AML-193 (cell line): ENCODE results near the gene NBPF4.
A peak's percentile ranks its signal among the peaks of the same experiment; 100 is the strongest.
"Not testable (repeated sequence)": the region's sequence is repeated elsewhere in the genome, so short reads cannot be mapped to it uniquely, and the experiment has no call there.

ENCODE experiments used
- DNase-seq, 2 experiments: peaks; one replicate each; lab custom pipeline; 2025; lab: John Stamatoyannopoulos, UW

The NBPF4 gene

DNA sequence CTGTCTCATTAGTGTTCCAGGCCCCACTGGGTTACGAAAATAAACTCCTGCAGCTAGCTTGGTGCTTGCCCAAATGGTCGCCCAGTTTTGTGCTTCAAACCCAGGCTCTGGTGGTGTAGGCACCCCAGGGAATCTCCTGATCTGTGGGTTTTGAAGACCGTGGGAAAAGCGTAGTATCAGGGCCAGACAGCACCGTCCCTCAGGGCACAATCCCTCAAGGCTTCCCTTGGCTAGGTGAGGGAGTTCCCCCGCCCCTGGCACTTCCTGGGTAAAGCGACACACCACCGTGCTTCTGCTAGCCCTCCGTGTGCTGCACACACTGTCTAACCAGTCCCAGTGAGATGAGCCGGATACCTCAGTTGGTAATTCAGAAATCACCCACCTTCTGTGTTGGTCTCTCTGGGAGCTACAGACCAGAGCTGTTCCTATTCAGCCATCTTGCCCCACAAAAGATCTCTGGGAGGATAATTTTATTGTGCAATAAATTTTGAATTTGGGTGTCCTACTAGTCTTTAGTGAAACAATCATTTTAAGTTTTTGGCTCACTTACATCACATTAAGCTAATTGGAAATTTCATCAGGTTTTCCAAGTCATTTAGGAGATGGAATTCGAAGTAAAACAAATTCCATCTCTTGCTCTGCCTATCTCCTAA, 34.3 kb downstream of the NBPF4 start:
- DNase-seq = no peak

GRCh38 chr1:108208724-108209446, 35.0 kb downstream of the NBPF4 start:
- no peak for DNase-seq

DNA sequence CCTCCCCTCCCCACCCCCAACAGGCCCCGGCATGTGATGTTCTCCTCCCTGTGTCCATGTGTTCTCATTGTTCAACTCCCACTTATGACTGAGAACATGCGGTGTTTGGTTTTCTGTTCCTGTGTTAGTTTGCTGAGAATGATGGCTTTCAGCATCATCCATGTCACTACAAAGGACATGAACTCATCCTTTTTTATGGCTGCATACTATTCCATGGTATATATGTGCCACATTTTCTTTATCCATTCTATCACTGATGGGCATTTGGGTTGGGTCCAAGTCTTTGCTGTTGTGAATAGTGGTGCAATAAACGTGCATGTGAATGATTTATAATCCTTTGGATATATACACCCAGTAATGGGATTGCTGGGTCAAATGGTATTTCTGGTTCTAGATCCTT, 40.3 kb downstream of the NBPF4 start:
- DNase-seq = not testable (repeated sequence)

DNA sequence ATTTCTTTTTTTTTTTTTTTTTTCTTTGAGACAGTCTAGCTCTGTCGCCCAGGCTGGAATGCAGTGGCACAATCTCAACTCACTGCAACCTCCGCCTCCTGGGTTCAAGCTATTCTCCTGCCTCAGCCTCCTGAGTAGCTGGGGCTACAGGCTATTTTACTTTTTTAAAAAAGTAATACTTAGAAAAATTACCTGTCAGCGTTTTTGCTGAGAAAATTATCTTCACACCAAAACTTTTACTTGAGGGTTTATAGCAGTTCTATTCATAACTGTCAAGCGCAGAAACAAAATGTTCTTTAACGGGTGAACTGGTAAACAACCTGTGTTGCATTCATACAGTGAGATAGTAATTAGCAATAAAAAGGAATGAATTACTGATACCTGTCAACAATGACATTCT, 42.2 kb downstream of the NBPF4 start:
- no peak for DNase-seq

GRCh38 chr1:108200687-108201051, 43.2 kb downstream of the NBPF4 start:
- peak; percentile 33 to 56 for DNase-seq

- peak; percentile 66 to 71 for DNase-seq
Measured at GRCh38 chr1:108199781-108200686, 43.8 kb downstream of the NBPF4 start, which contains the start of gene SLC25A24. Gene SLC25A24 (minus strand): TSS chr1:108200343. CDS start chr1:108200138, 205 bp downstream.

- DNase-seq = peak; percentile 35 to 41
Measured at GRCh38 chr1:108199201-108199691, 44.6 kb downstream of the NBPF4 start.

DNA sequence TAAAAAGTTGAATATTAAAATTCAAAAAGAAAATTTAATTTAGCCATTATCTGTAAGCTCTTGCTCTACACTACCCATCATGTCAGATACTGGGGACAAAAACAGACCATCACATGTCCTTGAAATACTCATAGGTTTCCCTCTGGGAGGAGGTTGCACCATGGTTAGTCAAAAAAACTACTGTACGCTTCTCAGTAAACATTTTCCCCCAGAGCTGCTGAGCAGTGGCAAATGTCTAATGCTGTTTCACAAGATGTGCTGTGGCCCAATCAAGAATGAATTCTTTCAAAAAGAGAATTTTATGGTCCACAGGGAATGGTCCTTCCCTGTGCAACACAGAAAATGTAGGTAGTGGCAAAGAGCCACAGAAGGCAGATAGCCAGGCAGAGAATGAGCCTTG, 49.8 kb downstream of the NBPF4 start:
- no peak for DNase-seq

DNA sequence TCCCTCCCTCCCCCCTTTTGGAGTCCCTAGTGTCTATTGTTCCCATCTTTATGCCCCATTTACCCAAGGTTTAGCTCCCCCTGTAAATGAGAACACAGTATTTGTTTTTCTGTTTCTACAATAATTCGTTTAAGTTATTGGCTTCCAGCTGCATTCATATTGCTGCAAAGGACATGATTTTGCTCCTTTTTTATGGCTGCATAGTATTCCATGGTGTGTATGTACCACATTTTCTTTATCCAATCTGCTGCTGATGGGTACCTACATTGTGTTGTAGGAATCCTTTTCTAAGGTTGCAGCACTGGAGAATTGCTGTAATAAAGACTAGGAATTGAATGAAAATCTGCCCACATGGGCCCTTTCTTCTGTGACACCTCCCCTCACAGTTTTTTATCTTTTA, 50.5 kb downstream of the NBPF4 start:
- DNase-seq = no peak

DNA sequence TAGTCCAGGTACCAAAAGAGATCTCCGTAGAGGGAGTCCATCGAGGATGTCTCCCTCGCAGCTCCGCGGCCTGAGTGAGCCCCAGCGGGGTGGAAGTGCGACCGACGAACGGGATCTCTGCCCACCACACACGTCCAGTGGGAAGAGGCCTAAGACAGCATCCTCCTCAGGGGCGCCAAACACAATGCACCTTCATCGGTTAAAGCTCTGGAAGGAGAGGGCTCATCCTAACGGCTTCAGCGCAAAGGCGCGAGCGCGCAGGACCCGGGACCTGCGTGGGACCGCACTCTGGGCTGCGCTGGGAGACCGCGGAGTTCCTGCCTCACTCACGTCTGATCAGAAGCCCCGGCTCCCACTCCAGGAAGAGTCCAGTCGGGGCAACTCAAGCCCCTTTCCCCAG, 51.3 kb downstream of the NBPF4 start:
- no peak for DNase-seq

DNA sequence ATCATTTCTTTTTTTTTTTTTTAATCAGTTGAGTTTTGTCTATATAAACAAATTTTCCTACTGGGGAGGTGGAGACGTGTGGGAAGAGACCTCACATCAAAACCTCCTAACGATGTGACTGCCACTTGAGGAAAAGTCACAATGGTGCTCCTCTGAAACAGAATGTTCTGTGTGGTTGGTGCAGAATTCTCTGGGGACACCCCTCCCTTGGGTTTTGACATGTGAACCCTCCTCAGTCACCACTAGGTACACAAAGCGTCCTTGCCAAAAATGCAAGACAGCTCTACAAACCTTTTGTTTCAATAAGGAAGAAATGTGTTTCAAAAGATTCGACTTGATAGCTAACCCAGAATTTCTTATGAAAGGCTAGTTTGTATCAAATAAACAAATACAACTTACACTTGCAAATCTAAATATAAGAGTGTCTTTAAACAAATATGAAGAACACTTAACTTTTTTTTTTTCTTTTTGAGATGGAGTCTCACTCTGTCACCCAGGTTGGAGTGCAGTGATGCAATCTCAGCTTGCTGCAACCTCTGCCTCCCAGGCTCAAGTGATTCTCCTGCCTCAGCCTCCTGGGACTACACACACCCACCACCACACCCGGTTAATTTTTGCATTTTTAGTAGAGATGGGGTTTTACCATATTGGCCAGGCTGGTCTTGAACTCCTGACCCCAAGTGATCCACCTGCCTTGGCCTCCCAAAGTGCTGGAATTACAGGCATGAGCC, 53.0 kb downstream of the NBPF4 start:
- DNase-seq = no peak

DNA sequence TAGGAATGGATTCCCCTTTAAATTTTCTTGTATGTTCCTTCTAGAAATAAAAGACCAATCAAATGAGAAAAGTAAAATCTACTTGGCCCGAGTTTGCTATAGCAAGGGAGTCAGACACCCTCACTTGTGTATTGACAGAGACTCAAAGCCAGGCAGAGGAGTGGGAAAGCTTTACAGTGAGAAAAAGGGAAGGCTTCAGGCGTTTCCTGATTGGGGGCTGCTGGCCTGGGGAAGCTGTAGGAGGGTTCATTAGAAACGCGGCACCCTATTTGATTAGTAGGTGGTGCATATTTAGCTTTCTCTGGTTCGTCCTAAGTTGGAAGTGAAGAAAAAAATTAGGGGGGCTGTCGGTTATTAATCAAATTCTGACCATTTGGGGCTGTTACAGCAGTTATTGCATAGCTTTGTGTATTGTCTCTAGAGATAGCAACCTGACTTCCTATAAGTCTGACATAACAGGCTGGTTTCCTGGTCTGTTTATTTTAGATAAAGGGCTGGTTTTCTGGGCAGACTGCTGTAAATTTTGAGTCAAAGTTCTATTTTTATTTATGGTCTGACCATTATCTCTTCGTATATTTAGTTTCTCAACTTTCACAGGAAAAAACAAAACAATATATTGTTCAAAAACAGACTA, 53.8 kb downstream of the NBPF4 start:
- DNase-seq = no peak

GRCh38 chr1:108188801-108189200, 55.1 kb downstream of the NBPF4 start:
- DNase-seq = no peak

GRCh38 chr1:108182959-108183700, 60.7 kb downstream of the NBPF4 start:
- no peak for DNase-seq

- DNase-seq = no peak
Measured at GRCh38 chr1:108179018-108179417, 64.9 kb downstream of the NBPF4 start.
